ENCODE measurements around the gene DHRSX.
"Not testable (repeated sequence)": the region's sequence is repeated elsewhere in the genome, so short reads cannot be mapped to it uniquely, and the experiment has no call there.

The DHRSX gene

GRCh38 chrX:2261831-2262667, 238.7 kb downstream of the DHRSX start:
- no peak for DNase-seq (ENCODE audit: low spot score)

GRCh38 chrX:2252331-2253065, 248.3 kb downstream of the DHRSX start:
- DNase-seq (ENCODE audit: low spot score) = no peak

GRCh38 chrX:2251211-2251610, 249.6 kb downstream of the DHRSX start:
- no peak for DNase-seq (ENCODE audit: low spot score)

- DNase-seq (ENCODE audit: low spot score) = no peak
These were observed 256.8 kb downstream of the DHRSX start for GRCh38 chrX:2243913-2244460.

- no peak for DNase-seq (ENCODE audit: low spot score)
These were observed 257.8 kb downstream of the DHRSX start for GRCh38 chrX:2242980-2243379.

GRCh38 chrX:2242326-2242725, 258.4 kb downstream of the DHRSX start:
- no peak for DNase-seq (ENCODE audit: low spot score)

- DNase-seq (ENCODE audit: low spot score) = not testable (repeated sequence)
These were observed 259.3 kb downstream of the DHRSX start for GRCh38 chrX:2241496-2241895.

- not testable (repeated sequence) for DNase-seq (ENCODE audit: low spot score)
These were observed 260.0 kb downstream of the DHRSX start for GRCh38 chrX:2240761-2241160.

GRCh38 chrX:2237976-2238375, 262.8 kb downstream of the DHRSX start:
- no peak for DNase-seq (ENCODE audit: low spot score)

GRCh38 chrX:2231570-2232192, 269.1 kb downstream of the DHRSX start:
- no peak for DNase-seq (ENCODE audit: low spot score)

GRCh38 chrX:2230457-2230856, 270.3 kb downstream of the DHRSX start:
- DNase-seq (ENCODE audit: low spot score) = no peak

GRCh38 chrX:2228536-2228935, 272.2 kb downstream of the DHRSX start:
- DNase-seq (ENCODE audit: low spot score) = no peak

GRCh38 chrX:2226906-2227656, 273.7 kb downstream of the DHRSX start:
- DNase-seq (ENCODE audit: low spot score) = no peak

- DNase-seq (ENCODE audit: low spot score) = no peak
These were observed 274.6 kb downstream of the DHRSX start for GRCh38 chrX:2226182-2226581.

GRCh38 chrX:2224597-2225235, 276.1 kb downstream of the DHRSX start:
- no peak for DNase-seq (ENCODE audit: low spot score)

GRCh38 chrX:2224161-2224560, 276.6 kb downstream of the DHRSX start:
- DNase-seq (ENCODE audit: low spot score) = no peak

- DNase-seq (ENCODE audit: low spot score) = no peak
These were observed 279.8 kb downstream of the DHRSX start for GRCh38 chrX:2220829-2221567.

- no peak for DNase-seq (ENCODE audit: low spot score)
These were observed 280.5 kb downstream of the DHRSX start for GRCh38 chrX:2220296-2220695.

GRCh38 chrX:2214138-2214823, 286.5 kb downstream of the DHRSX start:
- not testable (repeated sequence) for DNase-seq (ENCODE audit: low spot score)

GRCh38 chrX:2211667-2212066, 289.1 kb downstream of the DHRSX start:
- DNase-seq (ENCODE audit: low spot score) = not testable (repeated sequence)

Data from CD4-positive, alpha-beta T cell treated with Interleukin-15 for 4 hours (primary cell).